ENCODE results near the gene PTGS2. TPM values are rescaled to one million over a fixed set of nuclear protein-coding genes. Genes with fewer than 3 reads are reported as not detected.

Gene PTGS2
- total and polyA plus RNA-seq, 2 experiments from 2014 or later, result 0.11 to 0.17 TPM

DNA sequence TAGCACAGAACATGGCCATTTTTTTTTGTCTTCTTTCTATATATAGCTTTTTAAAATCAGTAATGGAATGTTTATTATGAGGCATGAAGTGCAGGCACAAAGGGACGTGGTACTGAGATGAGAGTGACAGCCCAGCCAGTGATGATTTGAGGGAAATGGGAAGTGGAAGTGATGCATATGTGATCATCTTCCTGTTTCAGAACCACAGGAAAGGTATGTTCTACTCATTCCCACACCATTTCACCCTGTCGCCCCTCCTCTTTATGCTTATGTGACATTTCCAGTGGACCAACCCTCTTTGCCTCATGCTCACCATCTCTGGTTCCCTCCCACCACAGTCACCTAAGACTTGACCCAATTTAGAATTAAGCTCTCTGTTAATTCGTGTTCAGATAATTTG lies 24.3 kb downstream of the PTGS2 start:
- Mint-ChIP-seq H3K36me3 (ENCODE audit: low read depth) (no peaks in the 10 kb centered on the region; the same call in 2 of the 3 replicates), H3K9me3 (no peaks in the 10 kb centered on the region; the same call in 2 of the 3 replicates), H3K4me3 (no peak overlapping the region), H3K27ac (no peak overlapping the region), H3K4me1 (no peaks in the 10 kb centered on the region), H3K27me3 (ENCODE audit: insufficient read depth, low read depth, poor library complexity) (peaks cover 7% of the 10 kb centered on the region)
- Histone ChIP-seq H3K9me2 (ENCODE audit: insufficient read depth) (peaks cover 10% of the 10 kb centered on the region; the same call in 1 of the 2 replicates), H3K4me3 (no peak overlapping the region), H3K27me3 (ENCODE audit: insufficient read depth) (no peaks in the 10 kb centered on the region), H3K79me2 (replicated peaks; ENCODE audit: insufficient read depth) (no peaks in the 10 kb centered on the region), H3F3A (replicated peaks; ENCODE audit: low read depth) (no peaks in the 10 kb centered on the region), H3K36me3 (ENCODE audit: insufficient read depth) (no peaks in the 10 kb centered on the region), H4K20me1 (replicated peaks; ENCODE audit: insufficient read depth) (no peaks in the 10 kb centered on the region), H3K4me1 (ENCODE audit: insufficient read depth) (no peaks in the 10 kb centered on the region), H2AFZ (no peak overlapping the region), H3K4me2 (no peak overlapping the region), H3K27ac (ENCODE audit: low read depth) (no peak overlapping the region)
- ATAC-seq, result no peak
- DNase-seq (ENCODE audit: low spot score), result no peak
- no peak for TF ChIP-seq POLR2AphosphoS5 (IDR thresholded peaks at IDR 0.05; ENCODE audit: low read depth)
- no peak for TF ChIP-seq JUNB (IDR thresholded peaks at IDR 0.05; ENCODE audit: unreplicated experiment)
- TF ChIP-seq EZH2 (IDR thresholded peaks at IDR 0.05; ENCODE audit: low read depth, unreplicated experiment), result no peak
- no peak for TF ChIP-seq CREB1 (CRISPR knock-in tag; IDR thresholded peaks at IDR 0.05; ENCODE audit: low read depth)
- no peak for TF ChIP-seq EZH2phosphoT487 (IDR thresholded peaks at IDR 0.05; ENCODE audit: unreplicated experiment)
- no peak for TF ChIP-seq REST (IDR thresholded peaks at IDR 0.05; ENCODE audit: unreplicated experiment)
- no peak for TF ChIP-seq STAT1 (IDR thresholded peaks at IDR 0.05; ENCODE audit: unreplicated experiment)
- TF ChIP-seq ZNF114 (CRISPR knock-in tag; IDR thresholded peaks at IDR 0.05), result no peak
- TF ChIP-seq, protein P1, sequence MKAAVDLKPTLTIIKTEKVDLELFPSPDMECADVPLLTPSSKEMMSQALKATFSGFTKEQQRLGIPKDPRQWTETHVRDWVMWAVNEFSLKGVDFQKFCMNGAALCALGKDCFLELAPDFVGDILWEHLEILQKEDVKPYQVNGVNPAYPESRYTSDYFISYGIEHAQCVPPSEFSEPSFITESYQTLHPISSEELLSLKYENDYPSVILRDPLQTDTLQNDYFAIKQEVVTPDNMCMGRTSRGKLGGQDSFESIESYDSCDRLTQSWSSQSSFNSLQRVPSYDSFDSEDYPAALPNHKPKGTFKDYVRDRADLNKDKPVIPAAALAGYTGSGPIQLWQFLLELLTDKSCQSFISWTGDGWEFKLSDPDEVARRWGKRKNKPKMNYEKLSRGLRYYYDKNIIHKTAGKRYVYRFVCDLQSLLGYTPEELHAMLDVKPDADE (IDR thresholded peaks at IDR 0.05), result no peak
- TF ChIP-seq NANOG (IDR thresholded peaks at IDR 0.05; ENCODE audit: borderline replicate concordance), result no peak
- no peak for TF ChIP-seq ZNF462 (CRISPR knock-in tag; IDR thresholded peaks at IDR 0.05)
